Thyroid gland (tissue), 4 donors: ENCODE data around the gene SCN3A.

Experiments used
- POLR2A ChIP-seq, 2 donors: fragments of 450-650 bp; IDR thresholded peaks; one replicate each; pipeline ENCODE4 v1.6.1; 2017; ENCODE audit warnings: antibody characterized with exemption in 2 of 2, mild to moderate bottlenecking in 2 of 2, moderate library complexity in 1 of 2
- TF ChIP-seq, protein P1 (sequence below), 6 experiments: fragments of 200-600 bp in 3 of 6; fragments of 450-650 bp in 3 of 6; sonication (generic) in 3 of 6; IDR thresholded peaks; one replicate each; pipeline ENCODE4 v1.5.1; 2016 to 2019; ENCODE audit warnings: antibody characterized with exemption in 6 of 6, mild to moderate bottlenecking in 2 of 6, inconsistent platforms in 1 of 6, moderate library complexity in 1 of 6

DNA sequence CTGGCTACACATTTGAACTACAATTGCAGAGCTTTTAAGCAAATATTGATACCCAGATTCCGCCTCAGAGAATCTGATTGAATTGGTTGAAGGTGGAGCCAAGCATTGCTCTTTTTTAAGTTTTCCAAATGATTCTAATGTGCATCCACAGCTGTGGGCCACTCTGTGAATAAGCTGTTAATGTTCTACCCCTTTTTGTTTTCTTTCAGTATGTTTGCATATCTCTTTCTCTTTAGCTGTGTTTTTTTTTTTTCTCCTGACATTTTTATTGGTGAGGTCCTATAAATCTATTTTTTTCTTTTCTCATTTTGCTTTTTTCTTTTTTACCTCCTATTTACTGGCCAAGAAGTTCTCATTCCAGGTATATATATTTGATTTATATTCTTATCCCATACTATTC, 6.5 kb downstream of the SCN3A start:
- TF ChIP-seq, protein P1, sequence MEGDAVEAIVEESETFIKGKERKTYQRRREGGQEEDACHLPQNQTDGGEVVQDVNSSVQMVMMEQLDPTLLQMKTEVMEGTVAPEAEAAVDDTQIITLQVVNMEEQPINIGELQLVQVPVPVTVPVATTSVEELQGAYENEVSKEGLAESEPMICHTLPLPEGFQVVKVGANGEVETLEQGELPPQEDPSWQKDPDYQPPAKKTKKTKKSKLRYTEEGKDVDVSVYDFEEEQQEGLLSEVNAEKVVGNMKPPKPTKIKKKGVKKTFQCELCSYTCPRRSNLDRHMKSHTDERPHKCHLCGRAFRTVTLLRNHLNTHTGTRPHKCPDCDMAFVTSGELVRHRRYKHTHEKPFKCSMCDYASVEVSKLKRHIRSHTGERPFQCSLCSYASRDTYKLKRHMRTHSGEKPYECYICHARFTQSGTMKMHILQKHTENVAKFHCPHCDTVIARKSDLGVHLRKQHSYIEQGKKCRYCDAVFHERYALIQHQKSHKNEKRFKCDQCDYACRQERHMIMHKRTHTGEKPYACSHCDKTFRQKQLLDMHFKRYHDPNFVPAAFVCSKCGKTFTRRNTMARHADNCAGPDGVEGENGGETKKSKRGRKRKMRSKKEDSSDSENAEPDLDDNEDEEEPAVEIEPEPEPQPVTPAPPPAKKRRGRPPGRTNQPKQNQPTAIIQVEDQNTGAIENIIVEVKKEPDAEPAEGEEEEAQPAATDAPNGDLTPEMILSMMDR (IDR thresholded peaks at IDR 0.05) = no peak
- TF ChIP-seq POLR2A (IDR thresholded peaks at IDR 0.05) = no peak
